Femur (tissue), 1 donor: ENCODE measurements around the gene LYRM4.
"Not testable (repeated sequence)": the region's sequence is repeated elsewhere in the genome, so short reads cannot be mapped to it uniquely, and the experiment has no call there.

Experiments used
- DNase-seq: peaks from one replicate; pipeline ENCODE4 v3.0.0-alpha.2; 2017

Gene LYRM4

DNA sequence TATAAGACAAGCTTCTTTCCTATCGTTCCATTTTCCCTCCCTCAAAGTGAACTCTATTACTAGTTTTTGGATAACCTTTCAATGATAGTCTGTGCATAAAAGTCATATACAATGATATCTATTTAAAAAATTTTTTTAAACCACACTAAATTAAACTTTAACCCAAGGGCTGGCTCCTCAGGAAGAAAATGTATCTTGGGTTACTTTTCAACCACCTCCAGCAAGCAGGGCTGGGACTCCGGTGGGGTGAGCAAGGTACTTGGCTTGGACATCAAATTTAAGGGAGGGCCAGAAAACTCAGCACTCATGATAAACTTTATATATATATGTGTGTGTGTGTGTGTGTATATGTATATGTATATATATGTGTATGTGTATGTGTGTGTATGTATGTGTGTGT lies 189.5 kb downstream of the LYRM4 start:
- no peak for DNase-seq

DNA sequence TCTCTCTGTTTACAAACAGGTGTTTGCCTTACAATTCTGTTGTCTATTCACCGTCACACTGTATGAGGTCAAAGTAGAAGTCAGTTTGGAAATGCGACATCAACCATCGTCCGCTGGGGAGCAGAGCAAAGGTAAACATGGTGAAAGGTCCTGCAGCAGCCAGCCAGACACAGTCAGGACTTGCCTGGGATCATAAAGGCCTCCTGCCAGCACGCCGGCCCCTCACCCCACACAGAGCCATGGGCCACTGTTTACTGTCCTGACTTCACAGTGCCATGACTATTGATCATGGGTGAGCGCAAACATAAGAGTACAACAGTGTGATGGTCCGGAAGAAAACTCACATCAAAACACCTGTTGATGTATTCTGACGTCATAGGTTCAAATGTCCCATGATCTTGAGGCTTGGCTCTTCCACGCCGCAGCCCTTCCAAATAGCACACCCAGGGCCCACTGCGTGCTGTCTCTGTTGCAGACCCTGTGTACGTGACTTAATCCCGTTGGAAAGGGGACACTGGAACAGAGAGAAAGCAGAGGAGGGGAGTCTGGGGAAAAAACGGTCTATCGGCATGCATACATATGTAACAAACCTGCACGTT lies 192.5 kb downstream of the LYRM4 start:
- DNase-seq, result no peak

DNA sequence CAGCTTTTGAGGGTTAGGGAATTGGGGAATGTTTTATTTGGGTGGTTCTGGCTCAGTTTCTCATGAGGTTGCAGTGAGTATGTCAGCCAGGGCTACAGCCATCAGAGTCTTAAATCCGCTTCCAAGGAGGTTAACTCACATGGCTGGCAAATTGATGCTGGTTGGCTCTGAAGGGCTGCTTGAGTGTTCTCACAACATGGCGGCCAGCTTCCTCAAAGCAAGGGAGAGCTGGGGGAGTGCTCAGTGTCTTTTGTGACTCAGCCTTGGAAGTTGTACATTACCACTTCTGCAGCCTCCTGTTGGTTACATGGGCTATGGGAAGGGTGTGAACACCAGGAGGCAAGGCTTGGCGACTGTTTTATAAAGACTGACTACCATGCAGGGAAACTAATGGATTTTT lies 193.4 kb downstream of the LYRM4 start:
- DNase-seq, result no peak

DNA sequence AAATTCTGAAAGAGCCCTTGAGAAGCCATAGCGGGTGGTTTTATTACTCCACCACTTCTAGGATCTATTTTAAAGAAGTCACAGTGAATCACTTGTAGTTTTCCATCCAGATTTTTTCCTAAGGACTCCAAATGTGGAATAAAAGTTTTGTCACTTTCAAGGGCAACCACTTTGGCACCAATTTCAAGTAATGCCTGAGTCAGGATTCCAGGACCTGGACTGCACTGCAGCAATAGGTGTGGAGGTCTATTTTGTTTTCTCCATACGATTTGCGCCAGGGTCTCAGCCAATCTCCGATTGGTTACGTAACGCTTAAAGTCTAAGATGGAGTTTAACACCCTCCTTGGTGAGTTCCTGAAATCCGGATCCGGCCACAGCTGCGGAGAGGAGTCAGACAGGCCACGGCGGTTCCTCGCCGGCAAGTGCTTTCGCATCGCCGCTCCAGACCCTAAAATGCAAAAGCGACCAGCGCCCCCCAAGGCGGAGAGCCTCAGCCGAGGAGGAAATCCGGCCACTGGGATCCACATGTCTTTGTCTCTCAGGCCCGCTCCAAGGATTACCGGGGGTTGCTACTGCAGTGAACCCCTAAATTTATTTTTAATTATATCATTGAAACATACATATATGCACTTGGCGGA lies 194.2 kb downstream of the LYRM4 start:
- no peak for DNase-seq

DNA sequence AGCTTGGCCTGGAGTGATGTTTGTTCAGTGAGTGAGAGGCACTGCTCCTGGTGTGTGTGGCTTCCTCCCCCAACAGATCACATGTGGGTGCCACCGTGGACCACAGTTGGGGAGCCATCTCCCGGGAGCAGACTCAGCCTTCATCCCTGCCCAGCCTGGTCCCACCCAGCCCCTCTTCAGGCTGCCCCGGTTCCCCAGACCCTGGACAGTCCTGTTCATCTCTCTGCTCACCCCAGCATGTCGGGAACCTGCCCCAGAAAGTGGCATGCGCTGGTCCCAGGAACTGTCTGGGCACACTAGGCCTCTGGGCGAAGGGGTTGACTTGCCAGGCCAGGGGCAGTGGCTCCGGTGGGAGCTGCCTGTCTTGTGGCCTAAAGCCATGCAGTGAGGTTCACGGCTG lies 197.1 kb downstream of the LYRM4 start:
- DNase-seq, result no peak

DNA sequence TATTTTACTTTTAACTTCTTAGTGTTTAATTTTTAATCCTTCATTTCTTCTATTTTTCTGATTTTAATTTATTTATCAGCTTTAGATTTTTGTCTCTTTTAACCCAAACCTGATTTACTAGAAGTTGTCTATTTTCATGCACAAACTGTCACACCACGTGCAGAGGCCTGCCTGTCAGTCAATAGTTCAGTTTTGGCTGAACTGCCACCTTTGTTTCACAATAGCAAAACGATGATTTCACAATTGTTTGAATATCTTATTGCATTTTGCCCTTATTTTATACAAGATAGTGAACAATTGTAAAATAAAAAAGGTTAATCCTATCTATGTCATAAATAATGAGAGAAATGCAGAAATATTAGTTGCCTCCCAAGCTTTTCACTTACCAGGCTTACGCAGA lies 199.6 kb downstream of the LYRM4 start:
- DNase-seq, result no peak

DNA sequence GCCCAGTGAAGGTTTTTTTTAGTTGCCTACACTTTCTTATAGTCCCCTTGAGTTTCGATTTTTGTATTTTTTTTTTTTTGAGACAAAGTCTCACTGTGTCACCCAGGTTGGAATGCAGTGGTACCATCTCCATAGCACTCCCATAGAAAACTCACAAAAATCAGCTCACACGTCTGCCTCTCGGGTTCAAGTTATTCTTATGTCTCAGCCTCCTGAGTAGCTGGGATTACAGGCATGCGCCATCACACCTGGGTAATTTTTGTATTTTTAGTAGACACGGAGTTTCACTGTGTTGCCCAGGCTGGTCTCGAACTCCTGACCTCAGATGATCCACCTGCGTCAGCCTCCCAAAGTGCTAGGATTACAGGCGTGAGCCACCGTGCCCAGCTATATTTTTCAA lies 200.3 kb downstream of the LYRM4 start:
- DNase-seq, result not testable (repeated sequence)

DNA sequence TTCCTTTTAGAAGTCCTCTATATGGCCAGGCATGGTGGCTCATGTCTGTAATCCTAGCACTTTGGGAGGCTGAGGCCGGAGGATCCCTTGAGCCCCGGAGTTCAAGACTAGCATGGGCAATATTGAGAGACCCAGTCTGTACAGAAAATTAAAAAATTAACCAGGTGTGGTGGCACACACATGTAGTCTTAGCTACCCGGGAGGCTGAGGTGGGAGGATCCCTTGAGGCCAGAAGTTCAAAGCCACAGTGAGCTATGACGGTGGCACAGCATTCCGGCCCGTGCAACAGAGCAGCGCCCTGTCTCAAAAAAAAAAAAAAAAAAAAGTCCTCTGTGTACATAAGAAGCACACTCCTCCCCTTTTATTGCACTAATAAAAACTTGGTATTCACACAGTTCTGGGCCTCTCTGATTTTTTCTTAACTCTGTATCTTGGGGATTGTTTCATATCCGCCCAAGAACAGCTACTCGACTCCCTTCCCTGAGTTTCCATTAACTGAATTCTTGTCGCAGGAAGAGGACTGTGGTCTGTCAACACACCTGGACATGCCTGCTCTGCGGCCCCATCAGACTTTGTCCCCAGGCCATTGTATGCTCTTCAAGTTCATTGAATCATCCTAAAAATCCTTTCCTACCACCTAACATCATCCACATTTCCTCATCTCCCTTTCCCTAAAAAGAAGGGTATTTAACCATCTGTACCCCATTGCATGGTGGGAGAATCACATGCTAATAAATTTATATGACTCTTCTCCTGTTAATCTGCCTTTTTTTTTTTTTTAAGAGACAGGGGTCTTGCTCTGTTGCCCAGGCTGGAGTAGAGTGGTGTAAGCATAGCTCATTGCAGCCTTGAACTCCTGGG lies 201.5 kb downstream of the LYRM4 start:
- no peak for DNase-seq
